Hematopoietic multipotent progenitor cell treated with erythropoietin and hydrocortisone succinate and interleukin-3 and kit ligand, for 8 days (in vitro differentiated cells): ENCODE results near the gene ARMCX1.
"Not testable (repeated sequence)": the region's sequence is repeated elsewhere in the genome, so short reads cannot be mapped to it uniquely, and the experiment has no call there.

ENCODE experiments used
- DNase-seq: peaks from one replicate; pipeline ENCODE4 v3.0.0-alpha.2; 2015

Gene ARMCX1

DNA sequence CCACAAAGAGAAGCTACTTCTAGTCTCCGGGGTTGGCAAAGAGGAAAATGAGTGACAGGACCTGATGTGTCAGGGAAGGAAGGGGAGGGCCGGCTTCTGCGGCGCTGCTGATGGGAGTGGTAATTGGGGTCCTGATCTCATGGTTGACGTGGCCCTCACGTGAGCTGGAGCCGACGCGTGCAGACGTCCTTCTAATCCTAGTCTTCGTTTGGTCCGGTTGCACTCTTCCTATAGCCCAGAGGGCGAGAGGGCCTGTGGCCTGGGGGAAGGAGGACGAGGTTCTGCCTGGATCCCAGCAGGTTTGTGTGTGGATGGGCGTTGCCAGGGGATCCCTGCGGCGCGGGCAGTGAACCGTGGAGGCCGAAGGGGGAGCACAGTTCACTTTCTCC is at the start of gene ARMCX1:
ARMCX1 (plus strand) TSS at position 186 of the 389 bp plus-strand sequence. CDS start 2,384 bp downstream, outside the sequence.
- DNase-seq, result peak; percentile 45

DNA sequence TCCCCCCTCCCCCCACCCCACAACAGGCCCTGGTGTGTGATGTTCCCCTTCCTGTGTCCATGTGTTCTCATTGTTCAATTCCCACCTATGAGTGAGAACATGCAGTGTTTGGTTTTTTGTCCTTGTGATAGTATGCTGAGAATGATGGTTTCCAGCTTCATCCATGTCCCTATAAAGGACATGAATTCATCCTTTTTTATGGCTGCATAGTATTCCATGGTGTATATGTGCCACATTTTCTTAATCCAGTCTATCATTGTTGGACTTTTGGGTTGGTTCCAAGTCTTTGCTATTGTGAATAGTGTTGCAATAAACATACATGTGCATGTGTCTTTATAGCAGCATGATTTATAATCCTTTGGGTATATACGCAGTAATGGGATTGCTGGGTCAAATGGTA is 47.4 kb upstream of the ARMCX1 start:
- not testable (repeated sequence) for DNase-seq

DNA sequence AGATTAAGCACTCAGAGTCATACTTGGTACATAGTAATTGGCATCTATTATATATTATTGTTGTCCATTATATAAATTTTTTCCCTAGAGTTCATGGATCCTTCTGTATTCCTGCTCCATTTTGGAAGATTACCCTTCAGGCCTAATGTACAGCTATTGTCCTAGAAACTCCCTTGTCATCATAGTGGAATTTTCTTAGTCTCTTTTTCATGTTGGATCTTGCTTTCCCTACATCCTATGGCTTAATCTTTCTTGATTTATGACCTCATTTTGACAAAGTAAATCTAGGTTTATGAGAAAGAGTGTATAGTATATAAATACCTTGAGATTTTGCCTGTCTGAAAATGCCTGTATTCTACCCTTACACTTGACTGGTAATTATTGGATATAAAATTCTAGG is 43.0 kb upstream of the ARMCX1 start:
- no peak for DNase-seq

DNA sequence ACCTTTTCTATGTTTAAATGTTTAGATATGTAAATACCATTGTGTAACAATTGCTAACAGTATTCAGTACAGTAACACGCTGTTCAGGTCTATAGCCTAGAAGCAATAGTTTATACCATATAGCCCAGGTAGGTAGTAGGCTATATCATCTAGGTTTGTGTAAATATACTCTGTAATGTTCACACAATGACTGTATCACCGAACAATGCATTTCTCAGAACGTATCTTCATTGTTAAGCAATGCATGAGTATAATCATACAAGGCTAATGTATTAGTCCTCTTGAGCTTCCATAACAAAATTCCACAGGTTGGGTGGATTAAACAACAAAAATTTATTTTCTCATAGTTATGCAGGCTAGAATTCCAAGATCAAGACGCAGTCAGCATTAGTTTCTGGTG is 42.4 kb upstream of the ARMCX1 start:
- no peak for DNase-seq

DNA sequence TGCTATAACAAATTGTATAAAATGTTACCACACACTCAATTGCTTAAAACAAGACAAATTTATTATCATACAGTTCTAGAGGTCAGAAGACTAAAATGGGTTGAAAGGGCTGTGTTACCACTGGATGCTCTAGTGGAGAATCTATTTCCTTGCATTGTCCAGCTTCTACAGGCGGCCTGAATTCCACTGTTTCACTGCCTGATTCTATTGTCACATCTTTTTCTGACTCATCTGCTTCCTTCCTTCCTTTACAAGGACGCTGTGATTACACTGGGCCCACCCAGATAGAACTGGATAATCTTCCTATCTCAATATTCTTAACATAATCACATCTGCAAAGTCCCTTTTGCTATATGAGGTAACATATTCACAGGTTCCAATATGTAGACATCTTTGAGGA is 19.4 kb upstream of the ARMCX1 start:
- no peak for DNase-seq

DNA sequence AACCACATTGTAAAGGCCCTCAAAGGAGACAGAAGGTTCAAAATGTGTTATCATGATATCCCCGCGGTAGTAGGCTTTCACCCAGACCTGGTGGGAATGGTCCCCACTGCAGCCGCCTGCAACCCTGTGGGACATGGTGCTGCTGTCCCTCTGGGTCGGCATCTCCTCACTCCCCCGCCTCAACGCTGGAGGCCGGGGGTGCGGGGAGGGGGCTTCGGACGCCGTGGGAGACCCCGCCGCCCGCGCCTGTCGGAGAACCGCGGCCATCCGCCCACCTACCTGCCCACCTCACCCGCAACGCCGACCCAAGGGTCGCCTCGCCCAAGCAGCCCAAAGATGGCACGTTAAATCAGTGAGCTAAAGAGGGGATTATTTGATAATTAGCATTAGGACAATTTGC is 11.2 kb upstream of the ARMCX1 start:
- no peak for DNase-seq

DNA sequence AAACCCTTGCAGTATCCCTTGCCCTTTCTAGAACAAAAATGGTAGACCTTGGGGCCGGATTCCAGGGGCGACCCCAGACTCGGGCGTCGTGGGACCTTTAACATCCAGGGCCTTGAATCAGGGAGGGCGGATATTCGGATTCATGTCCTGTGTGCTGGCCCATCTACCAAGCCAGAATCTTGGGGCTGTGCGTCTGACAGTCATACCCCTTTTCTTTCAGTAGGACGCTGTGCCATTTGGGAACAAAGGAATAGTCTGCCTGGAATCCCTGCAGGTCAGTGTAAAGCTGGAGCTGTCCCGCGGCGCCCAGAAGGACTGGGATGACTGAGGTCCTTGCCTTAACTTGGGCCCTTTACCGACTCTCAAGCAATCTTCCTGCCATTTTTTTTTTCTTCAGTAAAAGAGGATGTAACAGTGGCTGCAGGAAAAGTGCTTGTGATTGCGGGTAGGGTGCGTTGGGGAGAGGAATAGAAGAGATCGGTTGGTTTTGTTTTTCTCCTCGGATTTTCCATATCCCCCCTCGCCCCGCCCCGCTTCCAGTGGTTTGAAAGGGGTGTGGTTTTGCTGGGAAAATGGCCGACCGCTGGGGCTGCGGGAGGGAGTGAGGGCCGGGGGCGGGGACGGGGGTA is 518 bp downstream of the ARMCX1 start:
- DNase-seq, result no peak

DNA sequence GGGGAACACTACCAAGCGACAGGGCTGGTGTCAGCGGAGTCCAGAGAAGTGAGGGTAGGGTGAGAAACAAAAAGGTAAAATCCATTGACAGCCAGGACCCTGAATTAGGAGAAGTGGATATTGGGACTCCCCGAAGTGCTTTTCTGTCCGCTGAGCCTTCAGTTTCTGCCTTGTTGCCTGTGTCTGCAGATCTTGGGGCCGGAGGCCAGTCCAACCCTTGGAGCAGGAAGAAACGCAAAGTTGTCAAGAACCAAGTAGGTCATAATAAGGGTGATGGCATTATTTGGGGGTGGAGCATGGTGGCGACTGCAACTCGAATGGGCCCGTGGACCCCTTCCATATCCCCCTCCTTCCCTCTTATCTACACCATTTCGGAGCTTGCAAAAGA is 1.0 kb downstream of the ARMCX1 start:
- DNase-seq, result no peak

DNA sequence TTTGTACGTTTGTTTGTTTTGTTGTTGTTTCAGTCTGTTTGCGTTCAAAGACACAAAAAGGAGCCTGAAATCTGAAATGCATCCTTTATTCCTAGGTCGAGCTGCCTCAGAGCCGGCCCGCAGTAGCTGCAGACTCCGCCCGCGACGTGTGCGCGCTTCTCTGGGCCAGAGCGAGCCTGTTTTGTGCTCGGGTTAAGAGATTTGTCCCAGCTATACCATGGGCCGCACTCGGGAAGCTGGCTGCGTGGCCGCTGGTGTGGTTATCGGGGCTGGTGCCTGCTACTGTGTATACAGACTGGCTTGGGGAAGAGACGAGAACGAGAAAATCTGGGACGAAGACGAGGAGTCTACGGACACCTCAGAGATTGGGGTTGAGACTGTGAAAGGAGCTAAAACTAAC is 2.4 kb downstream of the ARMCX1 start:
- no peak for DNase-seq

DNA sequence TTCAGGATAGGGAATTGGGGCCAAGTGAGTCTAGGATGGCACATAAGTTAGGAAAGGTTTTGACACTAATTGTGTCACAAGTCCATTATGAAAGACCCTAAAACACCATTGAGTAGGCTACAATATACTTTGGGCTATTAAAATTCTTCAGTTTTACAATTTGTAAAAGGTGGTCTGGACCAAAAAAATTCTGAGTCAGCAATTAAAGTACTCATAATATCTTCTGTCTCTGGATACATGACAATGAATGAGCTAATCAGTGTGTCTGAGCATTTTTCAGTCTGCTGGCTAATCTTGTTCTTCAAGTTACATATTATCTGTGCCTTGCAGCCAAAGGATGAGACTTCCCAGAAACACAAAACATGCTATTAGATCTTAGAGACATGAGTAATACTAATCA is 14.3 kb downstream of the ARMCX1 start:
- DNase-seq, result no peak

DNA sequence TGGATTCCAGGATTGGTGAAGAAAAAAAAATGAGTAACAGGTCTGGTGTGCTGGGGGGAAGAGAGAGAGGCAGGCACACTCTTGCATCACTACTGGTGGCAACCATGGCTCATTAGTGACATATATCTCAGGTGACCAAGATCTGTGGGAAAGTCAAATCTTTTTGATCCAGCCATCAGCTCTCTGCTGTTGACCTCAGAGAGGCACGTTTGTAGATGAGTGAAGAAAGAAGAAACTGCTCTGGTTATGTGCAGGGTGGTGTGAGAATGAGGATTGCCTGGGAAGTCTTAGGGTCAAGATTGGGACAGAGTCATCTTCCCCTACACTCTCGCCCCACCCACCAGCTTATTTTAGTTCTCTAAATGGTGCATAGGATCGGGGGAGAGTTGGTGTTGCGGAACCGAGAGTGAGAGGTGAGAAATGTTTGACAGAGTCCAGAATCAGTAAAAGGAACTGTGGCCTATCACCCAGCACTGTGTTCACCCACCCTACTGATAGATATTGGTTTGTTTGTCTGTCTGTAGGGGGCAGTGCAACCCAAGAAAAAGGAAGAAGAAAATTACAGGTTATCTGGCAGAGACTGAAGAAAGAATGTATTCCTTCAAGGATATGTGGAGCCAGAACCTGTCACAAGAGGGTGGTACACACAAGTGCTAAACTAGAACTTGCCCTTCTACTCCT is 45.5 kb downstream of the ARMCX1 start:
- DNase-seq, result peak; percentile 80

DNA sequence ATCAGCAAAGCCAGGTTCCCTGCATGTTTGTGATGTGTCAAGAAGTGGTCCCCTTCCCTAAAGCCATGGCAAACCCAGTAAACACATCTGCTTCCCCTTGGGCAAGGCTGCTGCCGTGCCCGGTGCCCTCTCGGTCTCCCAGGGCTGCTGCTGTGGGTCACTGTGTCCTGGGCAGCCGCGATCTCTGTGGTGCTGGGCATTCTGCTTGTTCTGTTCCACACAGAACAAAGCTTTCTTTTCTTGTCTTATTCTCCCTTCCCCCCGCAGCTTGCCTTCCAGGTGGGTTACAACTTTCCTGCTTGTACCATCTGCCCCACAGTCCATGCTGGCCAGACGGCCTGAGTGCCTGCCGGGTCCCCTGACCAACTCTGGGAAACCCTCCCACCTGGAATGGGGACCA is 49.2 kb downstream of the ARMCX1 start:
- DNase-seq, result not testable (repeated sequence)

DNA sequence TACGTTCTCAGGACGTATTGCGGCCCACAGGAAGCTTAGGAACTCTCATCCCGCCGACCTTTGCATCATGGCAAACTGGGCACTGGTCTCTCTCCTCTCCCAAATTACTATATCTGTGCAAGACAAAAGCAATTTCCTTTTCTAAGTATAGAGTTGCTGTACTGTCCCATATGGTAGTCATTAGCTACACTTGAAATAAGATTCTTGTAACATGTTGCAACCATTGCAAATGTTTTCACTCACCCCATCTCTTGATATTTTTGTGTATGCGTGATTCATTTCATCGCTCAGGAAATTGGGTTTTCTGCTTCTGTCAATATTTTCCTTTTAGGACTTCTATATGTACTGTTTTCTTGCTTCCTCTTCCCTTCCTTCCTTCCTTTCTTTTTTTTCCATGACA is 51.7 kb downstream of the ARMCX1 start:
- no peak for DNase-seq
